SK-N-SH treated with all-trans-retinoic acid at 6 μM for 48 hours (cell line): Measurements from ENCODE around the gene DCC.

Experiments used
- ATAC-seq: fragments of 200-7000 bp; cut with Tn5 transposase; 3 replicates; pipeline ENCODE4 v1.9.1; 2020; ENCODE audit warnings: mild to moderate bottlenecking, moderate library complexity
- ARNTL ChIP-seq: fragments of 450-650 bp; formaldehyde crosslinking; IDR thresholded peaks from 2 replicates; pipeline ENCODE4 v1.5.0; 2020; ENCODE audit warnings: low read depth, mild to moderate bottlenecking, moderate library complexity, borderline replicate concordance
- BACH2 ChIP-seq: fragments of 250-450 bp; sonication (Bioruptor Pico); IDR thresholded peaks from 2 replicates; pipeline ENCODE4 v1.9.0; 2021; ENCODE audit warnings: mild to moderate bottlenecking, borderline replicate concordance
- CSDC2 ChIP-seq: fragments of 250-450 bp; sonication (Bioruptor Pico); IDR thresholded peaks from 2 replicates; pipeline ENCODE4 v1.5.0; 2020; ENCODE audit warnings: mild to moderate bottlenecking, moderate library complexity
- ESRRG ChIP-seq: fragments of 250-450 bp; sonication (Bioruptor Pico); IDR thresholded peaks from 2 replicates; pipeline ENCODE4 v1.6.1; 2021; ENCODE audit warnings: mild to moderate bottlenecking
- ISL1 ChIP-seq: fragments of 250-450 bp; sonication (Bioruptor Pico); IDR thresholded peaks from 2 replicates; pipeline ENCODE4 v2.1.2; 2022; ENCODE audit warnings: mild to moderate bottlenecking, moderate library complexity
- OSR1 ChIP-seq: fragments of 250-450 bp; sonication (Bioruptor Pico); IDR thresholded peaks from 2 replicates; pipeline ENCODE4 v1.8.0; 2022; ENCODE audit warnings: moderate library complexity, mild to moderate bottlenecking, inconsistent platforms
- PPARA ChIP-seq: fragments of 250-450 bp; sonication (Bioruptor Pico); IDR thresholded peaks from 2 replicates; pipeline ENCODE4 v1.5.0; 2020; ENCODE audit warnings: mild to moderate bottlenecking, borderline replicate concordance
- RARB ChIP-seq: fragments of 250-450 bp; sonication (Bioruptor Pico); IDR thresholded peaks from 2 replicates; pipeline ENCODE4 v1.8.0; 2021; ENCODE audit warnings: mild to moderate bottlenecking, moderate library complexity
- SNAI2 ChIP-seq: fragments of 250-450 bp; sonication (Bioruptor Pico); IDR thresholded peaks from 2 replicates; pipeline ENCODE4 v1.5.0; 2020; ENCODE audit warnings: mild to moderate bottlenecking, moderate library complexity
- TCF4 ChIP-seq: fragments of 250-450 bp; sonication (Bioruptor Pico); IDR thresholded peaks from 2 replicates; pipeline ENCODE4 v1.8.0; 2021; ENCODE audit warnings: mild to moderate bottlenecking, moderate library complexity, borderline replicate concordance
- TOX ChIP-seq: fragments of 250-450 bp; sonication (Bioruptor Pico); IDR thresholded peaks from 2 replicates; pipeline ENCODE4 v1.8.0; 2021; ENCODE audit warnings: mild to moderate bottlenecking, moderate library complexity, borderline replicate concordance
- ZC3H10 ChIP-seq: fragments of 250-450 bp; sonication (Bioruptor Pico); IDR thresholded peaks from 2 replicates; pipeline ENCODE4 v1.5.1; 2021; ENCODE audit warnings: mild to moderate bottlenecking, moderate library complexity
- ZFP3 ChIP-seq: fragments of 250-450 bp; sonication (Bioruptor Pico); IDR thresholded peaks from 2 replicates; pipeline ENCODE4 v1.5.0; 2020; ENCODE audit warnings: mild to moderate bottlenecking, moderate library complexity
- ZFP30 ChIP-seq: fragments of 450-650 bp; formaldehyde crosslinking; IDR thresholded peaks from 2 replicates; pipeline ENCODE4 v1.5.0; 2022; ENCODE audit warnings: mild to moderate bottlenecking, moderate library complexity
- ZNF565 ChIP-seq: fragments of 450-650 bp; formaldehyde crosslinking; conservative IDR thresholded peaks from 2 replicates; pipeline ENCODE4 v1.5.0; 2020; ENCODE audit warnings: low read depth, mild to moderate bottlenecking, moderate library complexity
- ZNF8 ChIP-seq: fragments of 450-650 bp; formaldehyde crosslinking; IDR thresholded peaks from 2 replicates; pipeline ENCODE4 v1.5.0; 2020; ENCODE audit warnings: mild to moderate bottlenecking, moderate library complexity
- TF ChIP-seq, protein P1 (sequence below): fragments of 250-450 bp; sonication (Bioruptor Pico); IDR thresholded peaks from 2 replicates; pipeline ENCODE4 v1.5.1; 2020; ENCODE audit warnings: low read depth, mild to moderate bottlenecking, moderate library complexity
- TF ChIP-seq, protein P2 (sequence below): fragments of 250-450 bp; sonication (Bioruptor Pico); IDR thresholded peaks from 2 replicates; pipeline ENCODE4 v1.8.0; 2021; ENCODE audit warnings: low read depth, mild to moderate bottlenecking, moderate library complexity, borderline replicate concordance
- TF ChIP-seq, protein P3 (sequence below): fragments of 250-450 bp; sonication (Bioruptor Pico); IDR thresholded peaks from 2 replicates; pipeline ENCODE4 v1.5.0; 2020; ENCODE audit warnings: mild to moderate bottlenecking, moderate library complexity
- TF ChIP-seq, protein P4 (sequence below): fragments of 250-450 bp; sonication (Bioruptor Pico); IDR thresholded peaks from 2 replicates; pipeline ENCODE4 v1.8.0; 2020; ENCODE audit warnings: mild to moderate bottlenecking, moderate library complexity, borderline replicate concordance
- TF ChIP-seq, protein P5 (sequence below): fragments of 250-450 bp; sonication (Bioruptor Pico); IDR thresholded peaks from 2 replicates; pipeline ENCODE4 v1.5.1; 2021; ENCODE audit warnings: mild to moderate bottlenecking, moderate library complexity

The DCC gene

DNA sequence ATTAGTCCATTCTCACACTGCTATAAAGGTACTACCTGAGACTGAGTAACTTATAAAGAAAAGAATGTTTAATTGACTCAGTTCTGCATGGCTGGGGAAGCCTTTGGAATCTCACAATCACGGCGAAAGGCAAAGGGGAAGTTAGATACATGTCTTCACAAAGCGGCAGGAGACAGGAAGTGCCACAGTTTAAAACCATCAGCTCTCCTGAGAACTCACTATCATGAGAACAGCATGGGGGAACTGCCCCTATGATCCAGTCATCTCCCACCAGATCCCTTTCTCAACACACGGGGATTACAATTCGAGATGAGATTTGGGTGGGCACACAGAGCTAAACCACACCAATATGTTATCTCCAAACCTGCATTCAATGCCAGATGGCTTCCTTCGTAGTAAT lies 716.1 kb downstream of the DCC start:
- ATAC-seq, result no peak
- TF ChIP-seq, protein P1, sequence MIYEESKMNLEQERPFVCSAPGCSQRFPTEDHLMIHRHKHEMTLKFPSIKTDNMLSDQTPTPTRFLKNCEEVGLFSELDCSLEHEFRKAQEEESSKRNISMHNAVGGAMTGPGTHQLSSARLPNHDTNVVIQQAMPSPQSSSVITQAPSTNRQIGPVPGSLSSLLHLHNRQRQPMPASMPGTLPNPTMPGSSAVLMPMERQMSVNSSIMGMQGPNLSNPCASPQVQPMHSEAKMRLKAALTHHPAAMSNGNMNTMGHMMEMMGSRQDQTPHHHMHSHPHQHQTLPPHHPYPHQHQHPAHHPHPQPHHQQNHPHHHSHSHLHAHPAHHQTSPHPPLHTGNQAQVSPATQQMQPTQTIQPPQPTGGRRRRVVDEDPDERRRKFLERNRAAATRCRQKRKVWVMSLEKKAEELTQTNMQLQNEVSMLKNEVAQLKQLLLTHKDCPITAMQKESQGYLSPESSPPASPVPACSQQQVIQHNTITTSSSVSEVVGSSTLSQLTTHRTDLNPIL (CRISPR knock-in tag), result no peak
- no peak for TF ChIP-seq RARB (CRISPR knock-in tag)
- no peak for TF ChIP-seq ZFP30 (CRISPR knock-in tag)
- TF ChIP-seq ESRRG (CRISPR knock-in tag), result no peak
- TF ChIP-seq ISL1, result no peak
- TF ChIP-seq PPARA, result no peak
- TF ChIP-seq, protein P2, sequence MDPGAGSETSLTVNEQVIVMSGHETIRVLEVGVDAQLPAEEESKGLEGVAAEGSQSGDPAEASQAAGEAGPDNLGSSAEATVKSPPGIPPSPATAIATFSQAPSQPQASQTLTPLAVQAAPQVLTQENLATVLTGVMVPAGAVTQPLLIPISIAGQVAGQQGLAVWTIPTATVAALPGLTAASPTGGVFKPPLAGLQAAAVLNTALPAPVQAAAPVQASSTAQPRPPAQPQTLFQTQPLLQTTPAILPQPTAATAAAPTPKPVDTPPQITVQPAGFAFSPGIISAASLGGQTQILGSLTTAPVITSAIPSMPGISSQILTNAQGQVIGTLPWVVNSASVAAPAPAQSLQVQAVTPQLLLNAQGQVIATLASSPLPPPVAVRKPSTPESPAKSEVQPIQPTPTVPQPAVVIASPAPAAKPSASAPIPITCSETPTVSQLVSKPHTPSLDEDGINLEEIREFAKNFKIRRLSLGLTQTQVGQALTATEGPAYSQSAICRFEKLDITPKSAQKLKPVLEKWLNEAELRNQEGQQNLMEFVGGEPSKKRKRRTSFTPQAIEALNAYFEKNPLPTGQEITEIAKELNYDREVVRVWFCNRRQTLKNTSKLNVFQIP (CRISPR knock-in tag), result no peak
- TF ChIP-seq ZFP3, result no peak
- TF ChIP-seq TCF4 (CRISPR knock-in tag), result no peak

DNA sequence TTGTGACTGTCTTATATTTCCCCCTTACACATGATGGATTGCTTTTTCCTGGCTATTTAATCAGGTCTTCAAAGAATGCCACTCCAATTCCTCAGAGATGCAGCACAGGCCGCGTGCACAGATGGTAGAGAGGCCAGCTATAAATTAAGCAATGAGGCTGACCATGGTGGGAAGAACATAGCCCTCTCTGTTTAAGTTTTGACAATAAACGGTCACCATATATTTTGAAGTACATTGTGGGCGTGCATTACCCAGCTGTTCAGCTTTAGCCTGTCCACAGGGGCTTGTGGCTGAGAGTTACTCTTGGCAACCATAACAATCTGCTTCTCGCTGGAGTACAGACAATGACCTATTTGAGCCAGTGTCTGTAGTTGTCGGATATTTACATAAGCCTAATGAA lies 730.8 kb downstream of the DCC start:
- TF ChIP-seq ZNF8 (CRISPR knock-in tag) (no peak), ESRRG (CRISPR knock-in tag) (no peak), BACH2 (CRISPR knock-in tag) (no peak), TOX (CRISPR knock-in tag) (no peak), ZC3H10 (no peak), OSR1 (CRISPR knock-in tag) (no peak), CSDC2 (CRISPR knock-in tag) (no peak), ZFP3 (no peak), ZNF565 (CRISPR knock-in tag) (no peak), ISL1 (no peak), ZFP30 (CRISPR knock-in tag) (no peak), ARNTL (no peak), SNAI2 (CRISPR knock-in tag) (no peak), RARB (CRISPR knock-in tag) (no peak), TCF4 (CRISPR knock-in tag) (no peak)
- TF ChIP-seq, protein P2 (CRISPR knock-in tag), result no peak
- TF ChIP-seq, protein P3, sequence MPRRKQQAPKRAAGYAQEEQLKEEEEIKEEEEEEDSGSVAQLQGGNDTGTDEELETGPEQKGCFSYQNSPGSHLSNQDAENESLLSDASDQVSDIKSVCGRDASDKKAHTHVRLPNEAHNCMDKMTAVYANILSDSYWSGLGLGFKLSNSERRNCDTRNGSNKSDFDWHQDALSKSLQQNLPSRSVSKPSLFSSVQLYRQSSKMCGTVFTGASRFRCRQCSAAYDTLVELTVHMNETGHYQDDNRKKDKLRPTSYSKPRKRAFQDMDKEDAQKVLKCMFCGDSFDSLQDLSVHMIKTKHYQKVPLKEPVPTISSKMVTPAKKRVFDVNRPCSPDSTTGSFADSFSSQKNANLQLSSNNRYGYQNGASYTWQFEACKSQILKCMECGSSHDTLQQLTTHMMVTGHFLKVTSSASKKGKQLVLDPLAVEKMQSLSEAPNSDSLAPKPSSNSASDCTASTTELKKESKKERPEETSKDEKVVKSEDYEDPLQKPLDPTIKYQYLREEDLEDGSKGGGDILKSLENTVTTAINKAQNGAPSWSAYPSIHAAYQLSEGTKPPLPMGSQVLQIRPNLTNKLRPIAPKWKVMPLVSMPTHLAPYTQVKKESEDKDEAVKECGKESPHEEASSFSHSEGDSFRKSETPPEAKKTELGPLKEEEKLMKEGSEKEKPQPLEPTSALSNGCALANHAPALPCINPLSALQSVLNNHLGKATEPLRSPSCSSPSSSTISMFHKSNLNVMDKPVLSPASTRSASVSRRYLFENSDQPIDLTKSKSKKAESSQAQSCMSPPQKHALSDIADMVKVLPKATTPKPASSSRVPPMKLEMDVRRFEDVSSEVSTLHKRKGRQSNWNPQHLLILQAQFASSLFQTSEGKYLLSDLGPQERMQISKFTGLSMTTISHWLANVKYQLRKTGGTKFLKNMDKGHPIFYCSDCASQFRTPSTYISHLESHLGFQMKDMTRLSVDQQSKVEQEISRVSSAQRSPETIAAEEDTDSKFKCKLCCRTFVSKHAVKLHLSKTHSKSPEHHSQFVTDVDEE (CRISPR knock-in tag), result no peak
- TF ChIP-seq, protein P1 (CRISPR knock-in tag), result no peak
- TF ChIP-seq, protein P4, sequence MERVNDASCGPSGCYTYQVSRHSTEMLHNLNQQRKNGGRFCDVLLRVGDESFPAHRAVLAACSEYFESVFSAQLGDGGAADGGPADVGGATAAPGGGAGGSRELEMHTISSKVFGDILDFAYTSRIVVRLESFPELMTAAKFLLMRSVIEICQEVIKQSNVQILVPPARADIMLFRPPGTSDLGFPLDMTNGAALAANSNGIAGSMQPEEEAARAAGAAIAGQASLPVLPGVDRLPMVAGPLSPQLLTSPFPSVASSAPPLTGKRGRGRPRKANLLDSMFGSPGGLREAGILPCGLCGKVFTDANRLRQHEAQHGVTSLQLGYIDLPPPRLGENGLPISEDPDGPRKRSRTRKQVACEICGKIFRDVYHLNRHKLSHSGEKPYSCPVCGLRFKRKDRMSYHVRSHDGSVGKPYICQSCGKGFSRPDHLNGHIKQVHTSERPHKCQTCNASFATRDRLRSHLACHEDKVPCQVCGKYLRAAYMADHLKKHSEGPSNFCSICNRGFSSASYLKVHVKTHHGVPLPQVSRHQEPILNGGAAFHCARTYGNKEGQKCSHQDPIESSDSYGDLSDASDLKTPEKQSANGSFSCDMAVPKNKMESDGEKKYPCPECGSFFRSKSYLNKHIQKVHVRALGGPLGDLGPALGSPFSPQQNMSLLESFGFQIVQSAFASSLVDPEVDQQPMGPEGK (CRISPR knock-in tag), result no peak
- TF ChIP-seq, protein P5, sequence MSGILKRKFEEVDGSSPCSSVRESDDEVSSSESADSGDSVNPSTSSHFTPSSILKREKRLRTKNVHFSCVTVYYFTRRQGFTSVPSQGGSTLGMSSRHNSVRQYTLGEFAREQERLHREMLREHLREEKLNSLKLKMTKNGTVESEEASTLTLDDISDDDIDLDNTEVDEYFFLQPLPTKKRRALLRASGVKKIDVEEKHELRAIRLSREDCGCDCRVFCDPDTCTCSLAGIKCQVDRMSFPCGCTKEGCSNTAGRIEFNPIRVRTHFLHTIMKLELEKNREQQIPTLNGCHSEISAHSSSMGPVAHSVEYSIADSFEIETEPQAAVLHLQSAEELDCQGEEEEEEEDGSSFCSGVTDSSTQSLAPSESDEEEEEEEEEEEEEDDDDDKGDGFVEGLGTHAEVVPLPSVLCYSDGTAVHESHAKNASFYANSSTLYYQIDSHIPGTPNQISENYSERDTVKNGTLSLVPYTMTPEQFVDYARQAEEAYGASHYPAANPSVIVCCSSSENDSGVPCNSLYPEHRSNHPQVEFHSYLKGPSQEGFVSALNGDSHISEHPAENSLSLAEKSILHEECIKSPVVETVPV, result no peak
- ATAC-seq, result no peak
